ENCODE results near the gene EFCC1.

The EFCC1 gene

GRCh38 chr3:128999102-128999501 lies 2.0 kb upstream of the EFCC1 start:
- no peak overlapping the region for H3K4me3 ChIP-seq (replicated peaks; ENCODE audit: low read depth, low read length)
- TF ChIP-seq, protein P1, sequence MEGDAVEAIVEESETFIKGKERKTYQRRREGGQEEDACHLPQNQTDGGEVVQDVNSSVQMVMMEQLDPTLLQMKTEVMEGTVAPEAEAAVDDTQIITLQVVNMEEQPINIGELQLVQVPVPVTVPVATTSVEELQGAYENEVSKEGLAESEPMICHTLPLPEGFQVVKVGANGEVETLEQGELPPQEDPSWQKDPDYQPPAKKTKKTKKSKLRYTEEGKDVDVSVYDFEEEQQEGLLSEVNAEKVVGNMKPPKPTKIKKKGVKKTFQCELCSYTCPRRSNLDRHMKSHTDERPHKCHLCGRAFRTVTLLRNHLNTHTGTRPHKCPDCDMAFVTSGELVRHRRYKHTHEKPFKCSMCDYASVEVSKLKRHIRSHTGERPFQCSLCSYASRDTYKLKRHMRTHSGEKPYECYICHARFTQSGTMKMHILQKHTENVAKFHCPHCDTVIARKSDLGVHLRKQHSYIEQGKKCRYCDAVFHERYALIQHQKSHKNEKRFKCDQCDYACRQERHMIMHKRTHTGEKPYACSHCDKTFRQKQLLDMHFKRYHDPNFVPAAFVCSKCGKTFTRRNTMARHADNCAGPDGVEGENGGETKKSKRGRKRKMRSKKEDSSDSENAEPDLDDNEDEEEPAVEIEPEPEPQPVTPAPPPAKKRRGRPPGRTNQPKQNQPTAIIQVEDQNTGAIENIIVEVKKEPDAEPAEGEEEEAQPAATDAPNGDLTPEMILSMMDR (IDR thresholded peaks at IDR 0.05; ENCODE audit: low read depth, low read length, missing control alignments) = no peak
- no peak for DNase-seq (ENCODE audit: extremely low read depth, low read depth)

DNA sequence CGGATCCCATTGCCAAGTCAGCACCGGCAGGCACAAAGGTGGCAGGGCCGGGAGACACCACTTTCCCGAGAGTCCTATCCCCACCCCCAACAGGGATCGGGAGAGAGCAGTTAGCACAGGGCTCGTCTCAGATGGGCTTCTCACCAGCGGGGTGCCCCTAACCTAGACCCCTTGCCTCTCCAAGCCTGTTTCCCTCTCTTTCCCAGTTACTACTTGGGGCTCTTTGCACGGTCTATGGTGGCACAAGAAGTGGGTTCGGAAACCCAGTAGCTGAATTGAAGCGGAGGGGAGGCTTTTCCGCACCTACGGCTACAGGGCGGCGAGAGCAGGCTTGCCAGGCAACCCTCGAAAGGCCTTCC lies 383 bp upstream of the EFCC1 start:
- peak overlapping the region; percentile 39 for H3K4me3 ChIP-seq (replicated peaks; ENCODE audit: low read depth, low read length)
- no peak for DNase-seq (ENCODE audit: extremely low read depth, low read depth)
- TF ChIP-seq, protein P1 (IDR thresholded peaks at IDR 0.05; ENCODE audit: low read depth, low read length, missing control alignments) = no peak

GRCh38 chr3:129001806-129002572 lies 885 bp downstream of the EFCC1 start:
- H3K4me3 ChIP-seq (replicated peaks; ENCODE audit: low read depth, low read length) = peak overlapping the region; percentile 39
- TF ChIP-seq, protein P1 (IDR thresholded peaks at IDR 0.05; ENCODE audit: low read depth, low read length, missing control alignments) = no peak
- DNase-seq (ENCODE audit: extremely low read depth, low read depth) = no peak

- TF ChIP-seq, protein P1 (IDR thresholded peaks at IDR 0.05; ENCODE audit: low read depth, low read length, missing control alignments) = no peak
- no peak for DNase-seq (ENCODE audit: extremely low read depth, low read depth)
These were observed 1.8 kb downstream of the EFCC1 start for GRCh38 chr3:129002573-129003569.

GRCh38 chr3:129003578-129004112 lies 2.5 kb downstream of the EFCC1 start:
- DNase-seq (ENCODE audit: extremely low read depth, low read depth) = no peak
- no peak overlapping the region for H3K4me3 ChIP-seq (replicated peaks; ENCODE audit: low read depth, low read length)
- TF ChIP-seq, protein P1 (IDR thresholded peaks at IDR 0.05; ENCODE audit: low read depth, low read length, missing control alignments) = no peak

More at GRCh38 chr3:129002573-129003569, 1.8 kb downstream of the EFCC1 start:
- H3K4me3 ChIP-seq (replicated peaks; ENCODE audit: low read depth, low read length) = no peak overlapping the region

GRCh38 chr3:129004639-129005295 lies 3.7 kb downstream of the EFCC1 start:
- TF ChIP-seq, protein P1 (IDR thresholded peaks at IDR 0.05; ENCODE audit: low read depth, low read length, missing control alignments) = no peak
- no peak for DNase-seq (ENCODE audit: extremely low read depth, low read depth)
- no peak overlapping the region for H3K4me3 ChIP-seq (replicated peaks; ENCODE audit: low read depth, low read length)

Measured in HFF-Myc (cell line).